ENCODE measurements around the gene CERKL.
A peak's percentile ranks its signal among the peaks of the same experiment; 100 is the strongest.

Gene CERKL

DNA sequence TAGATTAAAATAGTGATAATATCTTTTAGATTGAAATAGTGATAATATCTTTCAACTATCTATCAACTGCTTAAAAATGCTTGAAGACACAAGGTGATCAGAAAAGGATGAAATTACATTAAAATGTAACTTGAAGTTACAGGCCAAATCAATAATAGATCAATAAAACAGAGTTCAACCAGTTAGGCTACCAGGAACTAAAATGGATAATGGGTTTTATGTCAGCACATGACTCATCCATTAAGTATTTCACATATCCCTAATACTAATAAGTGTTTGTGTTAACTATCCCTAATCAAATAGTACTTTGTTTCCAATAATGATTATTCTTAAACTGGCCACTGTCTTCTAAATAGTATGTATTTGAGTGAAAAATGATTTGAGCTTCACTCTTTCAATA is 33.7 kb downstream of the CERKL start:
- no peak for DNase-seq

DNA sequence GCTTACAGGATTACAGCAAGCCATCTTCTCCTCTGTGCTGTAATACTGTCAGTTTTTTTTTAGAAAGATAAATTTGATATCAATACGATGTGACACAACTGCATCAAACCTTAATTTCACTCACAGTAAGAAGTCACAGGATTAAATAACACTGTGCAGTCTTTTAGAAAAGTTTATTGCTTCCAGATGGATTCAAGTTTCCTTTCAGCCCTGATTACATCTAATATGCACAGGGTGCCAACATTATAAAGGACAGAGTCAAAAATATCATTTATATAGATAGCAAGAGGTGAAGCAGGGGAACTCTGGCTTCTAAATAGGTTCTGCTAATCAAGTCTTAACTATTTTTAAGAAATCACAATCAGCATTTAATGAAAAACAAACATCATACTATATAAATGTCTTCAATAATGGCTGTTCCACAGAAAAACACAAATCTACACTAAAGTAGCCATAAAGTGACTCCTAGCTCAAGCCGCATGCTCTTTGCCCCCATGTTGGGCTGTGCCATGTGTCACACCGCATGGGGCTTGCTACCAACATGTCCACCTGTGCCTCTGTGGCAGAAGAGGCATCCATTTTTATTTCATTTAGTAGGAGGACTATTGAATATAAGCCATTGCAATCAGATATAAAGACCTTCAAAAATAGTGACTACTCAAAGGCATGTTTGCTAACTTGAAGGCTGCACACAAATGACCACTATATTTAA is 35.0 kb downstream of the CERKL start:
- no peak for DNase-seq

DNA sequence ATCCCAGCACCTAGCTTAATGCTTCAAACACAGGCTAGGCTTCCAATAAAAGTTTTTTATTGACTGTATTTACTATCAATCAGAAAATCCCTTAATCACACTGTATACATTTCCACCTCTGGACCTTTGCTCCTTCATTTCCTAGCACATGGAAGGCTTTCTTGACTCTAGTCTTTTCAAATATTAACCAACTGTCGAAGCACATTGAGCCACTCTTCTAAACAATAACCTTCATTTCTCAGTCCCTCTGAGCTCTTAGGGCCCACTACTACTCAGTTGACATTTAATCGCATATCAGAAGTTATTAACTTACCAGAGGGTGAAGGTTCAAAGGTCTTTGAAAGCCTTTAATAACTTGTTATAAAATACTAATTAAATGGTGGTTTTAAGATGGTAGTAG is 37.4 kb downstream of the CERKL start:
- no peak for DNase-seq

DNA sequence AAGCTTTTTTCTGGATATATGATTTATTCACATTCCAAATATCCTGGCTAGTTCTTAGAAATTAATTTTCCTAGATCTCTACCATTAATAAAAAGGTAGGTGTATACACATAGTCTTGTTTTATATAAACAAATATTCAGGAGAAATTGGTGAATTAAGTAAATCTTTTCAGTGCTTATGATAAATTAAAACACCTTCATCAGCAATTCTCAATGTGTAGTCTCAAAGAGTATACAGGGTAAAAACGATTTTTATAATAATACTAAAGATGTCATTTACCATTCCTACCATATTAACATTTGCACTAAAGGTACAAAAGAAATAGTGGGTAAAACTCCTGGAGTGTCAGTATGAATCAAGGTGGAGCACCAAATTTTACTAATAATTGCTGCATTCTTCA is 40.2 kb downstream of the CERKL start:
- DNase-seq: no peak

DNA sequence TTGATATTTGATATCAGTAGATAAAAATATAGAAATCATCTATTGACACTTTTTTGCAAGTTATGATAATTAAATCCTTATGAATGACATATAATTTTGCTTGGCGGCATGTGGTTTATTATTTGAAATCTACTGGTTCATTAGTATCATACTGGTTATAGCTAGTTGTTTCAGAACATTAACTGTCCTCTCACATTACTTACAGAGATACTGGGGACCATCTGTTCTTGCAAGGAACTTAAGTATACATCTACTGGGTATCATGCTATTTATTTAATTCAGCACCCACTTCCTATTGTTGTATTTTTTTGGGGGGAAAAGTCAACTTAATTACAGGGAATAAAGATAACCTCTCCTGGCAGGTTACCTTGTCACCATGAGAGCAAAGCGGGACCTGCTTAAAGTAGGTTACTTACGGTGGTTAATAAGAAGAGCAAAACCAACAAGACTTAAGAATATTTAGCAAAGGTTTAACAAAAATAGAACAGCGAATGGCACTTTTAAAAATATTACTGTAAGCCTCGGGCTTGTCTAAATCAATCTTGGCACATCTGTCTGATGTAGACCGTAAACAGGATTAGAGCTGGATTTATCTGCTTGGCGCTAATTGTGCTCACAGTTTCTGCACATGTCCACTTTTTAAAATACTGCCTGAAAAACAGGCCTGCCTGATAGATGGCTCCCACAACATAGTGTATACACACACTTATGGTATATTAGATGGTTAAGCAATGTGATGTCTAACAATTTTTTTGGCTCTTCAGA is 41.8 kb downstream of the CERKL start:
- no peak for DNase-seq

DNA sequence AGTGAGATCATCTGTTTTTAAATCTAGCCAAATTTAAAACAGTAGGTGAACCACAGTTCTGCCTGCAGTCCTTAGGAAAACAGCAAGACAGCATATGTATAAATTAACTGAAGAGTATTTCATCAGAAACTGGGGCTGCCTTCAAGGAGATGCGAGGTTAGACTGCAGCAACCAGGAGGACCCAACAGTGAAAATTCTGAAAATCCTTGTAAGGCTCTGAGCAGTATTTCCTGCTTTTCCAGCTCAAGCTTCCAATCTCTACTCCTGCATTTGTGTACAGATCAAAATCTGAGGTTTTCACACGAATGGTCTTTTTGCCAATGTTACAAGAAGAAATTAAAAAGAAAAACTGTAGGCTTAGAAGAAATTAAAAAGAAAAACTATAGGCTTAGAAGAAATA is 43.7 kb downstream of the CERKL start:
- no peak for DNase-seq

DNA sequence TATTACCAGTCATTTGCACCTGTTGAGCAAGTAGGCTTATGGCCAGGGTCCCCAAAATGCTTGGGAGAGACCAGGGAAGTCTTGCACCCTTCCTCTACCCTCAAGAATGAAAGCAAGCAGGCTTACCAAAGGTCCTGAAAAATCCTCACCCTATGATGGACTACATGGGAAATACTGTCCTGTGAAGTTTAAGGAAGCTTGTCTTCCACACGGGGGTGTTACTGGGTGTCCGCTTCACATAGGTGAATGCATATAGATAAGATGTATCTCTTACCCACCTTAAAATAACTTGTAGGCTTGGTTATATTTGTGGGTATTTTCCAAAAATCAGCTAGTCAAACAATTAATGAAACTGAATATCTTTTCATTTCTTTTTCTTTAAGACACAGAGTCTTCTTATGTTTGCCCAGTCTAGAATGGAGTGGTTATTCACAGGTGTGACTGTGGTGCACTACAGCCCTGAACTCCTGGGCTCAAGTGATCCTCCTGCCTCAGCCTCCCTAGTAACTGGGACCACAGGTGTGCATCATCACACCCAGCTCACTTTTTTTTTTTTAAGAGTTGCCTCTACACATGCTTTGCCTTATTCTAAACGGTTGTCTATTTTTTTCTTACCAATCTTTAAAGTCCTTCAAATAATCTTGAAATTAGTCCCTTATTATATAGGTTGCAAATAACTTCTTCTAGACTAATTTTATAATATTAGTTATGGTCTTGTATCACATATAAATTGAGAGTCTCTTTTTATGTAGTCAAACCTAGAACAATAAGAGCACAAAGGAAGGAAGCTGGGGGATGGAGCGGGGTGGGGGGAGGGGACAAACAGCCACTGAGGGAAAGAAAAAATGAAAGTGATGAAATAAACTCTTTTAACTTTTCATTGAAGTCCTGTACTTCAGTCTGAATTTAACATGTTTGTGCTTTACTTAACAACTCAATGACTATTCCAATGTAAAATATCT is 49.0 kb downstream of the CERKL start:
- peak in 1 of 5 donors; percentile 30 for DNase-seq

DNA sequence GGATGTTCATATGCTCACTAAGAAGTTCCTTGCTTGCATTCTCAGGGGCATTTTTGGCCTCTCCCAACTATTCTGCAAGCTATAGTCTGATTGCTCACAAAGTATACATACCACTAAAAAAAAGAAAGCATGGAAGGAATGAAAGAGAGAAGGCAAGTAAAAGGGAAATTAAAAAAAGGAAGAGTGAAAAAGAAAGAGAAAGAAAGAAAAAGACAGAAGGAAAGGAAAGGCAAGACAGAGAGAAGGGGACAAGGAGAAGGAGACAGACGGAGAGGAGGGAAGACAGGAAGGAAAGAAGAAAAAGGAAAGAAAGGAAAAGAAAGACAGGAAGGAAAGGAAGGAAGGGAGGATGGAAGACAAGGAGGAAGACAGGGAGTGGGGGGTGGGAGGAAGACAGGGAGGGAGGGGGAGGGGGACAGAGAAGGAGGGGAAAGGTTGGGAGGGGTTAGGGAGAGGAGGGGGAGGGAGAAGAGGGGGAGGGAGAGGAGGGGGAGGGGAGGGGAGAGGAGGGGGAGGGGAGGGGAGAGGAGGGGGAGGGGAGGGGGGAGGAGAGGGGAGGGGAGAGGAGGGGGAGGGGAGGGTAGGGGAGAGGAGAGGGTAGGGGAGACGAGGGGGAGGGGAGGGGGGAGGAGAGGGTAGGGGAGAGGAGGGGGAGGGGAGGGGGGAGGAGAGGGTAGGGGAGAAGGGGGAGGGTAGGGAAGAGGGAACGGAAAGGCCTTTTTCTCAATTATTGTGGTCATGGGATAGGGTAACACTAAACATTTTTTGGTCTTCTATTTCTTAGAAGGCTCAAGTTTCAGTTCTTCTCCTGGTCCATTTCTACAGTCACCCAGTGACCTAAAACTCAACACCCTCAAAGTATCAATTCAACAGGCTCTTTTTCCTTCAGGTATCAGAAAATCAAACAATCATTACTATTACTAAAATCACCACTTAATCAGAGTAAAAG is 50.7 kb downstream of the CERKL start:
- no peak for DNase-seq

DNA sequence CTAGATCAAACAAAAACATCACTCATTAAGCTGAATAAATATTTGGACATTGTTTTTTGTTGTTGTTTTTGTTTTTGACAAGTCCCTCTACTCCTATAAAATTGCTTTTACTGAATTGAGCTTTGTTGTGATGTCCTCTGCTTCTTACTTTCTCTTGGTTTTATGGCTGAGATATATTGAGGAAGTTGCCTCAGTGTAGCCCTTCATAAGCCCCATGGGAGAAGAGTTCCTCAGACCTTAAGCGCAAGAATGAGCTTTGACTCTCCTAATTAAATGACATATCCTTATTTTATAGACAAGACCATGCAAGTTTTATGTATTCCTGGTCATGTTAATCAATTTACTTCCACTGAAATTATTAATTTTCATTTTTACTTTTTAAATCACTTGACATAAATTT is 54.9 kb downstream of the CERKL start:
- no peak for DNase-seq

DNA sequence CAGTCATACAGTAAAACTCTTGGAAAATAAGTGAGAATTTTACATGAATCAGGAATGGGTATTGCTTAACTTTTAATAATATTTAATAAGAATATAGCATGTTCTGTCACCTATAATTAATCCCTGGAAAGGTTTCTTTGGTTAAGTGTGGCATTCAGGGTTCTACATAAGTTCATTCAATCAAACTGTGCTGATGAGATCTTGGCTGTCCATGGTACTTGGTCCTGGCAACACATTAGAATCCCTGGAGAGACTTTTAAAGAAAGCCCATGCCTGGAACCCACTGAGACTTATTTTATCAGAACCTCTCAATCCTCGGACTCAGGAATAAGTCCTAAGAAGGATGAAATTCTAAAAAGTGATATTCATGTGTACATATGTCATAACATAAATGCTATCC is 60.3 kb downstream of the CERKL start:
- DNase-seq: no peak

DNA sequence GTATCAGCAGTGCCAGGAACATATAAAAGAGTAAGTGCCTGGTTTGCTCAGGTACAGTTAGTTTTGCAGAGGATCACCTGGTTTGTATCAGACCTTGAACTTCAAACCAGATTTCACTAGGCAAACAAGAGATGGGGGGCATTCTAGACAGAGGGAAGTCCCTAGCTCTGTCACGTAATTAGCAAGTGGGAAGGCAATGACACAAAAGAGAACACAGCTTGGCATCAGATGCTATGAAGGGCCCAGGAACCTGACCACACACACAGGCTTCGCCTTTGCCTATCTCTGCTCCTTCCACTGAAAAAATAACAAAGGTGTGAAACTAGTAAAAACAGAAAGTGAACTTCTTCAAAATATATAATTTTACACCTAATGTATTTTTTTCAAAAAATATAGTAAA is 62.6 kb downstream of the CERKL start:
- no peak for DNase-seq

DNA sequence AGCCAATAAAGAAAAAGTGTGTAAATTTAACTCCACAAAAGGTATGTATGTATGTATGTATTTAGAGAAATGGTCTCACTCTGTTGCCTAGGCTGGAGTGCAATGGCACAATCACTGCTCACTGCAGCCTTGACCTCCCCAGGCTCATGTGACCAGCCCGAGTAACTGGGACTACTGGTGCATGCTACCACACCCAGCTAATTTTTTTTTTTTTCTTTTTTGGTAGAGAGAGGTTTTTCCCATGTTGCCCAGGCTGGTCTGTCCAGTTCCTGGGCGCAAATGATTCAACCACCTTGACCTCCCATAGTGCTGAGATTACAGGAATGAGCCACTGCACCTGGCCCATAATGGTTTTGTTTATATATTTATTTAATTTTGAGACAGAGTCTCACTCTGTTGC is 67.1 kb downstream of the CERKL start:
- no peak for DNase-seq

DNA sequence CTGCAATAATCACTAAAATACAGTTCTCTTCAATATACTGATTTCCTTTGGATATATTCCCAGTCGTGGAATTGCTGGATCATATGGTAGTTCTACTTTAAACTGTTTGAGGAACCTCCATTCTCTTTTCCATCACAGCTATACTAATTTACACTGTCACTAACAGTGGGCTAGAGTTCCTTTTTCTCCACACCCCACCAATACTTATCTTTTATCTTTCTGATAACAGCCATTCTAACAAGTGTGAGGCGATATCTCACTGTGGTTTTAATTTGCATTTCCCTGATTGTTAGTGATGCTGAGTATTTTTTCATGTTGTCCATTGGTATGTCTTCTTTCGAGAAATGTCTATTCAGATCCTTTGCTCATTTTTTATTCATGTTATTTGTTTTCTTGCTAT is 68.4 kb downstream of the CERKL start:
- no peak for DNase-seq

DNA sequence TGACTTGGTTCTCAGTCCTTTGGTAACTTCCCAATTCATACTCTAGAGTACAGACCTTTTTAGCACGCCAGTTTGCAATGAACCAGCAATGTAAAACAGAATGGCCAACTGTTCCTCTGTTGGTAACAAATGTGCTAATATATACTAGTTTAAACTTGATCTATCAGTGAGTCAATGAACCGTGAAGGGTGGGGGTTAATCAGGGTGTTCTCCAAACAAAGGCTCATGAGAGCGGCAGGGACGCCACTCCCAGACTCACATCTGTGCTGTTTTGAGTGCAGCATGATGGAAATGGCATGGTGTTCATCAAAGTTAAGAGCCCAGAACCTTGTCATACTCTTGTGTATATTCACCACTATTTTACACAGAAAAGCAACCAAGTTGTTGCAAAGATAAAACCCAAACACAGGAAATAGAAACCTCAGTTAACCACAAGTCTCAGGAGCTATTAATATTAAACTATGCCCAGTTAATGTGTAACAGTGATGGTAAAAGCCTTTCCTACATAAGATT is 70.3 kb downstream of the CERKL start:
- DNase-seq: peak in 1 of 5 donors; percentile 30

DNA sequence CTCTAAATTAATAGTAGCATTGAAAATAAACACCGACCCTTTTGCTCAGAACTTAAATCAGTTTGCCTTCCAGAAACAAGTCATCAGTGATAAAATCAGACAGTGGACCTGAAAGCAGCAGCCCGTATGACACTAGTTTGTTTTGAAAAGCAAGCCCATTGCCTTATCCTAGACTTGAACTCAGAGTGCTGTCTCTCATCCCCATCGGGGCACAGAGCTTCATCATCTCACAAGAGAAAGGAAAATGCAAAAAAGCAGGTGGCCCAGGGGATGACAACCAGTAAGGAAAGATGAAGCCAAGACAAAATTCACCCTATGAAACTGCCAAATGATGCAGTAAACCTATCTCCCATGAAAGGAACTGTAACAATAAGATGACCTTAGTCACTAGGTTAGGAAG is 71.2 kb downstream of the CERKL start:
- no peak for DNase-seq

DNA sequence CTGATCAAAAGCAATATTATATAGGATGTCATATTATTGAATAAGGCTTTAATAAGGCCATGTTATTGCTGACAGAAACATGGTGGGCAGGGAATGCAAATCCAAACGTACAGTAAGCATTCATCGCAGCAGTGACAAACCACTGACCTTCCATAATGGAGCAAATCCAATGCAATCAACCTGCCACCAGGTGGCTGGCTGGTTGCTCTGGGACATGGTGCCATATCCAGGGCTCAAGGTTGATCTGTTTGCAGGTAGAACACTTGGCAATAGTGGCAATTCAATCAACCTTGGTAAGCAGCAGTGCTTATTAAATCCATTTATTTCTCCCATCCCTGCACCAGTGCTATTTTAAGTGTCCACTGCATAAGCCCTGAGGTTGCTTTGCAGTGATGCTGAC is 75.4 kb downstream of the CERKL start:
- DNase-seq: no peak

DNA sequence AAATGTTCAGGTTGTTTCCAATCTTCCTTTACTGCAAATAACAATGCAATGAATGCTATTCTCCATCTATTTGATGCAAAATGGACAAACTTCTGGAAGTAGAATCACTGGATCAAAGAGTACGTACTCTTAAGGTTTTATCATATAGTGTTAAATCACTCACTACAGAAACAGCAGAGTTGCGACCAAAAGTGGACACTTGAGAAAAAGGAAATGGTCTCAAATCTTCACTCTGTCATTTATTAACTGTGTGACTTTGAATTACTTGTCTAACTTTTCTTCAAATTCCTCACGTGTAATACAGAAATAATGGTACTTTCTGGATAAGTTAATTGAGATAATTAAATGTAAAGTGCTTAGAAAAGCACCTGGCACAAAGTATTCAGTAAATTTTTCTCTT is 78.1 kb downstream of the CERKL start:
- DNase-seq: no peak

DNA sequence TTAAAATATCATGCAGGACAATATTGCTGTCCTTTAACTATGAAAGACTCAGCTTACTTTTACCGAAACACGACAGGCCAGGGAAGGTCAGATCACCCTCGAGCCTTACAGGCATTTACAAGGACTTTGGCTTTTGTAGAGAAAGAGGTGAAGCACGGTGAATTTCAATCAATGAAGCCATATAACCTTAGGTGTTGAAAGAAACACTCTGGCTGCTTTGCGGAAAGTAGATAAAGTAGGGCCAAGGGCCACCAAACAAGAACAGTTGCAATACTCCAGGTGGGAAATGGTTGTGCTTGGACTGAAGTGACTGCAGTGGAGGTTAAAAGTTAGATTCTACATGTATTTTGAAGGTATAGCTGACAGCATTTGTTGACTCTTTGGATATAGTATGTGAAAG is 80.5 kb downstream of the CERKL start:
- DNase-seq: no peak

DNA sequence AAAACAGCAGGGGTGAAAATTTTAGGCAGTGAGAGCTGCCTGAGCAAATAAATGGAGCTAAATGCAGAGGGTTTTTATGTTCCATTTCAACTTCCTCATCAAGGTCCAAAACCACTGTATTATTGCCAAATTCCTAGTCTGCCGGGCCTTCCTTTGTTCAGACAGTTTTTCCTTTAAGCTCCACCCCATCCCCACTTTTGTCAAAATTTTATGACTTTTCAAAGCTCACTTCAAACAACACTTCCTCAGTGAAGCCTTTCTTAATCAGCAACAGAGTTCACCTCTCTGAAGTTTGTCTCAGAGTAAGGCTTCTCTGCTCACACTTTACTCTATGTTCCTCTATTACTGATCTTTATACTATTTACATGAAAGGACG is 81.3 kb downstream of the CERKL start:
- DNase-seq: no peak

DNA sequence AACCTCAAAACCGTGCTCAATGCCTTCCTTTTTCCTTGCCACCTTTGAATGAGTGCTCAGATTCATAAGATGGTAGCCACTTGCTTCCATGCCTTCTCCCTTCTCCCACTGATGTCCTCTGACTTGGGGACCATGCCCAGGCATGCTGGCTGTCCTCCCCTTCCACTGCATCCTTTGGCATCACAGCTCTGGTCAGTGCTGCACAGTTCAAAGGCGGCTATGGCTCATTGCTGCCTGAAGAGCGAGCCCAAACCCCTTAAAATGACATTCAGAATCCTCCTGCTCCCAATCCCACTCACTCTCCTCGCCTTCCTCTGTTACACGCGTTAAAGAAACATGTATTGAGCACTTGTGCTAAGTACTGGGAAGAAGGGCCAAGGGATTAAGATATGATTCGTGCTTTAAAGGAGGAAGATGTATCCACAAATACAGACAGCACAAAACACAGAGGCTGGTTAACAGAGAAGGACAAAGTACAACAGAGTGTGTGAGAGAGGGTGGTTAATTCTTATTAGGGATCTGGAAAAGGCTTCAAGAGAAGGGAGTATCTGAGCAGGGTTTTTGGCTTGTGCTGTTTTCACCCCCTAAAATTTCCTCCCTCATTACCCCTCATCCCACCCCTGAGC is 81.8 kb downstream of the CERKL start:
- DNase-seq: no peak

DNA sequence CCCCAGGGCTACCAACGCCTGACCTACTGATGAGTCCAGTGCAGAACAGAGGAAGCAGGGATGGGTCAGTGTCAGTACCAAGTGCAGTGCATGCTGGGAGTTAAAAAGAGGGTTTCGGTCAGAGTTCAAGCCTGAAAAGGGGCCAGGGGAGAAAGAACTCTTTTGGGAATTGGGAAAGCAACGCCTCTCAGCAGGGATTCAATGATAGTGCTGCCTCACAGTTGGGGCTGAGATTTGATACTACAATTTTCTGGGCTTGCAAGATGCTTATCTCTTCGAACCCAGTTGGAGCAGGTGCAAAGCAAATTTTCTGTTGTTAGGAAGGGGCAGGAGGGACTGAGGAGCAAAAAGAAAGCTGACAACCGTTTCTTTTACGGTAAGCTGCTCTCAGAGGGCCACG is 82.6 kb downstream of the CERKL start:
- DNase-seq: no peak

All from T-helper 1 cell (primary cell).